H1 (cell line): ENCODE data around the gene MANSC1. TPM values are rescaled to one million over a fixed set of nuclear protein-coding genes. Genes with fewer than 3 reads are reported as not detected.

Experiments used
- CTCF ChIA-PET: fragments of 300-600 bp; sonication (Branson Sonifier 250); formaldehyde crosslinking; loops from one replicate; lab custom pipeline; 2021; ENCODE audit not compliant: partially characterized antibody; lab: Charles Lee
- POLR2A ChIA-PET: fragments of 300-600 bp; sonication (Branson Sonifier 250); formaldehyde crosslinking; loops from one replicate; lab custom pipeline; 2021; ENCODE audit warnings: inconsistent platforms; ENCODE audit not compliant: partially characterized antibody; lab: Charles Lee
- DNase-seq, 2 experiments: peaks; one replicate each; pipeline versions ENCODE4 v3.0.0 to v3.0.0-alpha.2; 2010 to 2022; ENCODE audit warnings: low spot score in 2 of 2, low read depth in 1 of 2, mixed read lengths in 1 of 2
- FAIRE-seq: peaks from 2 replicates; lab custom pipeline; 2011; peaks lifted over from hg19 to GRCh38; lab: Jason Lieb, UNC
- H2AFZ ChIP-seq: 2 replicates; pipeline ENCODE4 v1.8.1; 2012; ENCODE audit warnings: low read length, inconsistent platforms
- H2AK5ac ChIP-seq: 2 replicates; pipeline ENCODE4 v1.6.1; 2013; ENCODE audit warnings: low read depth, low read length
- H2BK120ac ChIP-seq: replicated peaks from 2 replicates; pipeline ENCODE3; 2013; ENCODE audit warnings: low read depth, low read length, inconsistent platforms
- H2BK12ac ChIP-seq: 2 replicates; pipeline ENCODE4 v1.6.1; 2013; ENCODE audit warnings: low read depth, low read length
- H2BK15ac ChIP-seq: 2 replicates; pipeline ENCODE4 v1.6.1; 2013; ENCODE audit warnings: low read length
- H2BK20ac ChIP-seq: 2 replicates; pipeline ENCODE4 v1.6.1; 2013; ENCODE audit warnings: low read length
- H2BK5ac ChIP-seq: 2 replicates; pipeline ENCODE4 v1.6.1; 2013; ENCODE audit warnings: low read depth, low read length
- H3K14ac ChIP-seq: 2 replicates; pipeline ENCODE4 v1.6.1; 2013; ENCODE audit warnings: inconsistent platforms; ENCODE audit not compliant: insufficient read length
- H3K18ac ChIP-seq: 2 replicates; pipeline ENCODE4 v1.6.1; 2013; ENCODE audit warnings: low read length; ENCODE audit errors: extremely low read depth
- H3K23ac ChIP-seq: 2 replicates; pipeline ENCODE4 v1.6.1; 2013; ENCODE audit warnings: inconsistent platforms; ENCODE audit not compliant: insufficient read length
- H3K23me2 ChIP-seq: 2 replicates; pipeline ENCODE4 v1.6.1; 2013; ENCODE audit warnings: low read depth, low read length
- H3K27ac ChIP-seq: 2 replicates; pipeline ENCODE4 v1.6.1; 2011; ENCODE audit warnings: low read depth, low read length, inconsistent platforms
- H3K27me3 ChIP-seq, 4 experiments: replicated peaks in 1 of 4; 1 replicate in 1 of 4; 2 replicates in 3 of 4; pipeline versions ENCODE4 v1.6.1 to v1.8.1; 2011 to 2013; ENCODE audit warnings: low read length in 3 of 4, mild to moderate bottlenecking in 3 of 4, inconsistent platforms in 2 of 4, mixed read lengths in 2 of 4, moderate library complexity in 1 of 4; ENCODE audit not compliant: control insufficient read depth in 3 of 4, insufficient read depth in 3 of 4; ENCODE audit errors: extremely low read depth in 1 of 4
- H3K36me3 ChIP-seq, 4 experiments: 2 replicates each; pipeline versions ENCODE4 v1.6.1 to v1.8.1; 2011 to 2013; ENCODE audit warnings: mild to moderate bottlenecking in 4 of 4, low read length in 3 of 4, moderate library complexity in 2 of 4, control low read depth in 1 of 4, inconsistent platforms in 1 of 4; ENCODE audit not compliant: insufficient read depth in 4 of 4, control insufficient read depth in 2 of 4
- H3K4ac ChIP-seq: replicated peaks from 2 replicates; pipeline ENCODE3; 2013; ENCODE audit warnings: low read length, low read depth, mixed read lengths, inconsistent platforms; ENCODE audit not compliant: insufficient read length
- H3K4me1 ChIP-seq, 4 experiments: replicated peaks in 1 of 4; 1 replicate in 1 of 4; 2 replicates in 3 of 4; pipeline versions ENCODE4 v1.6.1 to v1.8.1; 2011 to 2013; ENCODE audit warnings: low read length in 3 of 4, inconsistent platforms in 2 of 4, mixed read lengths in 1 of 4; ENCODE audit not compliant: insufficient read depth in 4 of 4, control insufficient read depth in 3 of 4
- H3K4me2 ChIP-seq, 2 experiments: 2 replicates each; pipeline versions ENCODE4 v1.6.1 to v1.8.1; 2011 to 2013; ENCODE audit warnings: low read depth in 2 of 2, low read length in 2 of 2, control low read depth in 1 of 2, inconsistent platforms in 1 of 2, mild to moderate bottlenecking in 1 of 2; ENCODE audit not compliant: insufficient read depth in 1 of 2
- H3K4me3 ChIP-seq, 4 experiments: fragments of 200-600, 300-600 bp in 1 of 4; sonication (generic), shearing (Covaris generic), sonication (Bioruptor Twin) in 1 of 4; 2 replicates each; pipeline versions ENCODE4 v1.5.1 to v1.8.1; 2011 to 2016; ENCODE audit warnings: low read length in 4 of 4, low read depth in 3 of 4, control low read depth in 2 of 4, inconsistent platforms in 2 of 4, mild to moderate bottlenecking in 2 of 4, mixed read lengths in 1 of 4, moderate library complexity in 1 of 4; ENCODE audit not compliant: insufficient read depth in 2 of 4; ENCODE audit errors: extremely low read depth in 1 of 4
- H3K56ac ChIP-seq: replicated peaks from 2 replicates; pipeline ENCODE3; 2013; ENCODE audit warnings: low read depth, mild to moderate bottlenecking, mixed read lengths, low read length, inconsistent platforms; ENCODE audit not compliant: insufficient read length
- H3K79me1 ChIP-seq: 2 replicates; pipeline ENCODE4 v1.6.1; 2013; ENCODE audit warnings: low read depth, low read length, control low read depth
- H3K79me2 ChIP-seq, 2 experiments: 2 replicates each; pipeline versions ENCODE4 v1.6.1 to v1.8.1; 2012 to 2013; ENCODE audit warnings: low read length in 2 of 2, mild to moderate bottlenecking in 2 of 2, inconsistent platforms in 1 of 2; ENCODE audit not compliant: insufficient read depth in 2 of 2, control insufficient read depth in 1 of 2
- H3K9ac ChIP-seq, 4 experiments: replicated peaks in 1 of 4; 1 replicate in 1 of 4; 2 replicates in 3 of 4; pipeline versions ENCODE4 v1.6.1 to v1.8.1; 2011 to 2013; ENCODE audit warnings: low read depth in 3 of 4, low read length in 3 of 4, control low read depth in 2 of 4, mild to moderate bottlenecking in 2 of 4, moderate library complexity in 2 of 4, inconsistent platforms in 1 of 4; ENCODE audit errors: extremely low read depth in 1 of 4
- H3K9me3 ChIP-seq, 2 experiments: 2 replicates each; pipeline versions ENCODE4 v1.6.1 to v1.8.1; 2012 to 2013; ENCODE audit warnings: mild to moderate bottlenecking in 2 of 2, moderate library complexity in 2 of 2, control low read depth in 1 of 2, inconsistent platforms in 1 of 2, low read depth in 1 of 2, low read length in 1 of 2, mixed read lengths in 1 of 2; ENCODE audit not compliant: insufficient read depth in 2 of 2
- H4K20me1 ChIP-seq, 2 experiments: replicated peaks in 1 of 2; 2 replicates each; pipeline versions ENCODE3 to v1.8.1; 2011 to 2013; ENCODE audit warnings: inconsistent platforms in 2 of 2, low read length in 2 of 2, mild to moderate bottlenecking in 1 of 2; ENCODE audit not compliant: insufficient read depth in 2 of 2, control insufficient read depth in 1 of 2
- H4K5ac ChIP-seq: 2 replicates; pipeline ENCODE4 v1.6.1; 2013; ENCODE audit warnings: low read length, low read depth, mixed read lengths, inconsistent platforms; ENCODE audit not compliant: insufficient read length
- H4K8ac ChIP-seq: 2 replicates; pipeline ENCODE4 v1.8.0; 2013; ENCODE audit warnings: mild to moderate bottlenecking, moderate library complexity, low read length, inconsistent platforms; ENCODE audit not compliant: insufficient read depth; ENCODE audit errors: extremely low read depth
- H4K91ac ChIP-seq: replicated peaks from 2 replicates; pipeline ENCODE3; 2013; ENCODE audit warnings: low read length, mixed read lengths, inconsistent platforms; ENCODE audit not compliant: insufficient read length
- HDAC2 ChIP-seq, 2 experiments: fragments of 300-600 bp in 1 of 2; sonication (generic) in 1 of 2; IDR thresholded peaks; 2 replicates each; pipeline ENCODE4 v1.6.1; 2011 to 2012; ENCODE audit warnings: low read depth in 2 of 2, low read length in 2 of 2, mild to moderate bottlenecking in 2 of 2, moderate library complexity in 2 of 2, borderline replicate concordance in 1 of 2, inconsistent platforms in 1 of 2
- SUZ12 ChIP-seq: fragments of 200-600 bp; sonication (generic); IDR thresholded peaks from 2 replicates; pipeline ENCODE4 v1.6.1; 2012; ENCODE audit warnings: mild to moderate bottlenecking, inconsistent platforms, low read length, moderate library complexity, mixed read lengths
- WGBS, 2 experiments: shearing (Covaris generic) in 1 of 2; methylation state at CpG; one replicate each; pipeline versions ENCODE4 v1.1.6 to v1.1.7; 2013 to 2015; ENCODE audit warnings: low lambda C conversion rate in 2 of 2, mixed read lengths in 2 of 2, inconsistent platforms in 1 of 2, low coverage in 1 of 2, missing lambda C conversion rate in 1 of 2; ENCODE audit not compliant: insufficient replicate concordance in 2 of 2, insufficient coverage in 1 of 2, insufficient read length in 1 of 2; ENCODE audit errors: extremely low coverage in 1 of 2, missing lambda C conversion rate in 1 of 2; 5-methylcytosine and 5-hydroxymethylcytosine counted together
- polyA plus RNA-seq, 7 experiments: library from polyadenylated mRNA; depleted of rRNA in 3 of 7; stranded (reverse) in 5 of 7; unstranded in 2 of 7; fragments of >200 nt in 5 of 7; fragments of 200-250 nt in 2 of 7; gene quantifications; 1 replicate in 5 of 7; 2 replicates in 1 of 7; 4 replicates in 1 of 7; pipeline versions ENCODE4 v1.2.1 to v1.2.3, GENCODE V29; 2011 to 2013; ENCODE audit warnings: missing spikeins in 2 of 7, mixed read lengths in 2 of 7
- total RNA-seq: library from RNA; stranded (reverse); fragmentation: NEBNext Ultra II Directional; extraction: Animal tissue kit (Norgen Biotek cat#: 25700); gene quantifications from 2 replicates; pipeline ENCODE4 v1.2.1, GENCODE V29; 2021

The MANSC1 gene
- total and polyA plus RNA-seq, 2 of the 8 experiments (the other 6 are each of a cell fraction or from before 2014, with no cell fraction given): 2.0 to 8.9 TPM

DNA sequence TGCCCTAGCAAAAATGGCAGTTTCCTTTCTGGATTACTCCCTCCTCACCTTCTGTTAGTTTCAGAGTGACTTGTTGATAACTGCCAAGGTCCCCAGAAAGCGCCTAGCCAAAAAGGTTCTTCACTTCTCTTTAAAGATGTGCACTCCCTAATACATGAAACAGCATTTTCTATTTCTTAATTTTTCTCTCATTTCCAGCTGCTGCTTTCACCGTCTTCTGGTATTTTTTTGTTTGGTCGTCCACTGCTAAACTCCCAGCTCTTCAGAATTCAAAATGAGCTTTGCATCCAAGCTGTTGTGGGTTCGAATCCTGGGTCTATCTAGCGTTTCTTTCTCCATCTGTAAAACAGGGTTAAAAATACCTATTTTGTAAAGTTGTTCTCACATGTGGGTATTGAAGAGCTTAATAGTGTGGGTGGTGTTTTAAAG is 6.4 kb upstream of the MANSC1 start:
- Histone ChIP-seq H3K9me3 (no peaks in the 10 kb centered on the region), H3K56ac (no peak overlapping the region), H3K79me1 (no peaks in the 10 kb centered on the region; the same call in 1 of the 2 replicates), H2BK20ac (no peak overlapping the region), H3K23ac (no peak overlapping the region), H3K4me2 (peak overlapping the region; percentile 43 to 98; a peak in 3 of 4 replicates), H4K20me1 (no peaks in the 10 kb centered on the region), H2BK15ac (no peak overlapping the region), H3K27ac (no peak overlapping the region), H3K27me3 (no peaks in the 10 kb centered on the region), H3K4me3 (peak overlapping the region in 3 of 4 experiments; percentile 17 to 86 (median 83); a peak in 5 of 8 replicates), H2BK12ac (0 out of 2 replicates have a peak overlapping the region, but pooled peaks have one; percentile 13), H3K18ac (no peak overlapping the region), H2AFZ (peak overlapping the region; percentile 67; the same call in 1 of the 2 replicates), H3K23me2 (peaks cover 7% of the 10 kb centered on the region; the same call in 1 of the 2 replicates), H4K5ac (peak overlapping the region; percentile 27), H3K36me3 (no peaks in the 10 kb centered on the region), H3K79me2 (peaks cover 0 to 10% of the 10 kb centered on the region in 2 experiments; a peak in 2 of 4 replicates), H2BK5ac (no peak overlapping the region), H2BK120ac (no peak overlapping the region), H4K8ac (no peak overlapping the region), H3K9ac (no peak overlapping the region), H3K14ac (no peak overlapping the region), H4K91ac (no peak overlapping the region), H3K4ac (no peak overlapping the region), H2AK5ac (no peak overlapping the region), H3K4me1 (peaks cover 0 to 6% (median 2%) of the 10 kb centered on the region in 4 experiments; a peak in 3 of 7 replicates)
- WGBS, 2 experiments: 68% methylated on average over 5 of the region's 5 CpGs; no CpG with 5 or more reads in 1 of the 2 experiments
- no peak for FAIRE-seq
- ChIA-PET CTCF (interaction anchor here (1.1 to 3.8 kb wide), 5 partner anchors 22 to 320 kb away, joined by 3 to 24 read pairs (median 3); partner anchors contain the start of gene DUSP16), POLR2A (interaction anchor here (0.9 to 2.9 kb wide), 11 partner anchors 9 to 368 kb away, joined by 3 to 10 read pairs (median 3); partner anchors contain the start of genes DUSP16, GPR19 and LRP6)
- TF ChIP-seq HDAC2 (IDR thresholded peaks at IDR 0.05; ENCODE audit: borderline replicate concordance in 1 of 2, low read depth in 2 of 2, low read length in 2 of 2) (0 out of 4 replicates have a peak, but pooled peaks of 1 of the 2 experiments have one; percentile 16), SUZ12 (no peak)
- no peak for DNase-seq
